Measurements from ENCODE around the gene VWA5B1. TPM values are rescaled to one million over a fixed set of nuclear protein-coding genes. Genes with fewer than 3 reads are reported as not detected.

The VWA5B1 gene
- total and polyA plus RNA-seq, 10 of the 15 experiments (the other 5 are each of a cell fraction or from before 2014, with no cell fraction given) = under 0.01 to 0.05 (median 0.01) TPM; not detected in 7

GRCh38 chr1:20350421-20350820, 59.7 kb downstream of the VWA5B1 start (continued):
- TF ChIP-seq, protein P1, sequence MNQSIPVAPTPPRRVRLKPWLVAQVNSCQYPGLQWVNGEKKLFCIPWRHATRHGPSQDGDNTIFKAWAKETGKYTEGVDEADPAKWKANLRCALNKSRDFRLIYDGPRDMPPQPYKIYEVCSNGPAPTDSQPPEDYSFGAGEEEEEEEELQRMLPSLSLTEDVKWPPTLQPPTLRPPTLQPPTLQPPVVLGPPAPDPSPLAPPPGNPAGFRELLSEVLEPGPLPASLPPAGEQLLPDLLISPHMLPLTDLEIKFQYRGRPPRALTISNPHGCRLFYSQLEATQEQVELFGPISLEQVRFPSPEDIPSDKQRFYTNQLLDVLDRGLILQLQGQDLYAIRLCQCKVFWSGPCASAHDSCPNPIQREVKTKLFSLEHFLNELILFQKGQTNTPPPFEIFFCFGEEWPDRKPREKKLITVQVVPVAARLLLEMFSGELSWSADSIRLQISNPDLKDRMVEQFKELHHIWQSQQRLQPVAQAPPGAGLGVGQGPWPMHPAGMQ (IDR thresholded peaks at IDR 0.05; ENCODE audit: borderline replicate concordance) = no peak
- no peak for TF ChIP-seq BACH1 (IDR thresholded peaks at IDR 0.05; ENCODE audit: borderline replicate concordance)
- TF ChIP-seq ELK1 (IDR thresholded peaks at IDR 0.05; ENCODE audit: low read depth, low read length) = no peak
- TF ChIP-seq CHD2 (IDR thresholded peaks at IDR 0.05; ENCODE audit: borderline replicate concordance, low read depth, low read length) = no peak
- no peak for TF ChIP-seq E4F1 (IDR thresholded peaks at IDR 0.05; ENCODE audit: borderline replicate concordance, partially characterized antibody)

GRCh38 chr1:20351911-20352701, 61.4 kb downstream of the VWA5B1 start:
- in situ Hi-C loops (cut with MboI) (no loop called here), intact Hi-C loops (cut with micrococcal nuclease; ENCODE audit: unreplicated experiment) (loop anchor here (10.0 kb wide), 1 partner anchor 137 kb away; no protein-coding TSS in a partner anchor)
- Histone ChIP-seq H4K20me1 (ENCODE audit: control insufficient read depth, insufficient read depth) (no peaks in the 10 kb centered on the region), H3K79me2 (ENCODE audit: control insufficient read depth, insufficient read depth, low read length) (no peaks in the 10 kb centered on the region), H3K9ac (ENCODE audit: control insufficient read depth, insufficient read depth, low read length) (no peak overlapping the region), H3K36me3 (ENCODE audit: control insufficient read depth in 2 of 2, insufficient read depth in 2 of 2, low read length in 1 of 2) (no peaks in the 10 kb centered on the region), H2AFZ (ENCODE audit: control insufficient read depth, low read depth, low read length) (no peak overlapping the region), H3K27me3 (replicated peaks in 1 of 2; ENCODE audit: control insufficient read depth in 2 of 2, insufficient read depth in 2 of 2, low read length in 1 of 2) (no peaks in the 10 kb centered on the region; a peak in 1 of 4 replicates), H3K4me1 (ENCODE audit: control insufficient read depth, insufficient read depth, low read length) (no peaks in the 10 kb centered on the region), H3K4me2 (ENCODE audit: control insufficient read depth, insufficient read depth) (no peak overlapping the region), H3K27ac (ENCODE audit: control insufficient read depth, insufficient read depth) (no peak overlapping the region), H3K9me3 (replicated peaks; ENCODE audit: control insufficient read depth, insufficient read depth, low read length) (no peaks in the 10 kb centered on the region), H3K4me3 (no peak overlapping the region)
- DNase-seq (ENCODE audit: low read depth, low spot score) (no peak), ATAC-seq (no peak), FAIRE-seq (no peak)
- ChIA-PET POLR2A (no interaction called here), RAD21 (ENCODE audit: unreplicated experiment) (no interaction called here), CTCF (interaction anchor here (1.1 kb wide), 1 partner anchor 25 kb away, joined by 3 read pairs; no protein-coding TSS in a partner anchor), SMC1A (ENCODE audit: uncharacterized antibody, unreplicated experiment) (interaction anchor here (0.9 kb wide), 1 partner anchor 12 kb away, joined by 3 read pairs; no protein-coding TSS in a partner anchor)
- WGBS (ENCODE audit: insufficient coverage, insufficient replicate concordance, low lambda C conversion rate, missing lambda C conversion rate) = 16% methylated on average over 9 of the region's 9 CpGs
- no TSS peak for BruUV-seq (replicated peaks)
- TF ChIP-seq HDAC2 (IDR thresholded peaks at IDR 0.05) = no peak
